ENCODE measurements around the gene DSC1. TPM values are rescaled to one million over a fixed set of nuclear protein-coding genes. Genes with fewer than 3 reads are reported as not detected.

DSC1 gene
- total and polyA plus RNA-seq, 2 of the 13 experiments (the other 11 are each of a cell fraction or from before 2014, with no cell fraction given), result not detected

- in situ Hi-C loops (cut with HindIII; ENCODE audit: extremely low pct_ligation_motif_present, low pct_unique_long_range_greater_than_20kb) (no loop called here), intact Hi-C loops (cut with micrococcal nuclease; ENCODE audit: unreplicated experiment) (no loop called here)
- H3K27me3 ChIP-seq (ENCODE audit: control insufficient read depth in 1 of 2, insufficient read depth in 2 of 2, low read length in 2 of 2), result no peaks in the 10 kb centered on the region
- no peaks in the 10 kb centered on the region for H3K36me3 ChIP-seq (replicated peaks in 1 of 2; ENCODE audit: control insufficient read depth in 1 of 2, insufficient read depth in 2 of 2, low read length in 2 of 2)
- H2AFZ ChIP-seq (ENCODE audit: low read length), result no peak overlapping the region
- no peak overlapping the region for H3K4me2 ChIP-seq (ENCODE audit: low read depth, low read length)
- H3K9me3 ChIP-seq (ENCODE audit: low read length), result no peaks in the 10 kb centered on the region
- H3K79me2 ChIP-seq (ENCODE audit: insufficient read depth, low read length), result no peaks in the 10 kb centered on the region
- WGBS (ENCODE audit: low lambda C conversion rate), result 4% methylated on average over 2 of the region's 2 CpGs
- DNase-seq (ENCODE audit: low spot score), result no peak
- H3K9ac ChIP-seq (ENCODE audit: insufficient read depth, low read depth, low read length), result no peak overlapping the region
- H4K20me1 ChIP-seq (ENCODE audit: insufficient read depth, low read length), result no peaks in the 10 kb centered on the region
- no peaks in the 10 kb centered on the region for H3K4me1 ChIP-seq (ENCODE audit: insufficient read depth, low read length)
- TF ChIP-seq SRSF9 (IDR thresholded peaks at IDR 0.05; ENCODE audit: borderline replicate concordance, insufficient read depth, low read depth, low read length, poor library complexity, severe bottlenecking) (peak; percentile 61), HNRNPK (IDR thresholded peaks at IDR 0.05; ENCODE audit: low read depth, low read length, poor library complexity, severe bottlenecking) (peak; percentile 41), MYPOP (CRISPR knock-in tag; IDR thresholded peaks at IDR 0.05) (no peak)
- no peak for FAIRE-seq
- CTCF ChIA-PET (ENCODE audit: low intra/inter-chr PET ratio, low total read pairs), result no interaction called here
- no TSS peak for BruUV-seq (replicated peaks)
- POLR2A ChIA-PET, result no interaction called here
- ATAC-seq, result no peak
- H3K4me3 ChIP-seq (replicated peaks in 1 of 3; ENCODE audit: insufficient read depth in 1 of 3, low read depth in 2 of 3, low read length in 3 of 3), result no peak overlapping the region
- no peak overlapping the region for H3K27ac ChIP-seq (ENCODE audit: extremely low read length, insufficient read depth, low read length)
Observed at GRCh38 chr18:31116853-31117595, 45.6 kb downstream of the DSC1 start.

- POLR2A ChIA-PET, result no interaction called here
- no peak for TF ChIP-seq FOXP4 (CRISPR knock-in tag; IDR thresholded peaks at IDR 0.05)
- TF ChIP-seq ZNF292 (CRISPR knock-in tag; IDR thresholded peaks at IDR 0.05; ENCODE audit: borderline replicate concordance, low read depth), result no peak
- no peak for TF ChIP-seq NFAT5 (CRISPR knock-in tag; IDR thresholded peaks at IDR 0.05)
Observed at GRCh38 chr18:31112804-31113203, 49.9 kb downstream of the DSC1 start.

More at GRCh38 chr18:31112804-31113203, 49.9 kb downstream of the DSC1 start:
- H3K4me3 ChIP-seq (replicated peaks in 1 of 3; ENCODE audit: insufficient read depth in 1 of 3, low read depth in 2 of 3, low read length in 3 of 3), result no peak overlapping the region
- CTCF ChIA-PET (ENCODE audit: low intra/inter-chr PET ratio, low total read pairs), result no interaction called here
- H3K9ac ChIP-seq (ENCODE audit: insufficient read depth, low read depth, low read length), result no peak overlapping the region
- no peak overlapping the region for H3K4me2 ChIP-seq (ENCODE audit: low read depth, low read length)
- ATAC-seq, result no peak
- no peaks in the 10 kb centered on the region for H3K27me3 ChIP-seq (ENCODE audit: control insufficient read depth in 1 of 2, insufficient read depth in 2 of 2, low read length in 2 of 2)
- H2AFZ ChIP-seq (ENCODE audit: low read length), result no peak overlapping the region
- H3K4me1 ChIP-seq (ENCODE audit: insufficient read depth, low read length), result no peaks in the 10 kb centered on the region
- no peaks in the 10 kb centered on the region for H4K20me1 ChIP-seq (ENCODE audit: insufficient read depth, low read length)
- in situ Hi-C loops (cut with HindIII; ENCODE audit: extremely low pct_ligation_motif_present, low pct_unique_long_range_greater_than_20kb) (no loop called here), intact Hi-C loops (cut with micrococcal nuclease; ENCODE audit: unreplicated experiment) (no loop called here)
- DNase-seq (ENCODE audit: low spot score), result no peak
- no peaks in the 10 kb centered on the region for H3K79me2 ChIP-seq (ENCODE audit: insufficient read depth, low read length)
- H3K9me3 ChIP-seq (ENCODE audit: low read length), result no peaks in the 10 kb centered on the region
- H3K36me3 ChIP-seq (replicated peaks in 1 of 2; ENCODE audit: control insufficient read depth in 1 of 2, insufficient read depth in 2 of 2, low read length in 2 of 2), result no peaks in the 10 kb centered on the region
- no peak for FAIRE-seq
- WGBS (ENCODE audit: low lambda C conversion rate), result 57% methylated on average over 2 of the region's 2 CpGs
- H3K27ac ChIP-seq (ENCODE audit: extremely low read length, insufficient read depth, low read length), result no peak overlapping the region
- BruUV-seq (replicated peaks), result no TSS peak

Measured in HepG2 (cell line).